GM12874 (cell line): Measurements from ENCODE around the gene FLRT1.

ENCODE experiments used
- CTCF ChIP-seq: IDR thresholded peaks from 2 replicates; pipeline ENCODE4 v1.5.1; 2011; ENCODE audit warnings: low read depth, mild to moderate bottlenecking, control low read depth, low read length, moderate library complexity; ENCODE audit not compliant: insufficient read depth

Gene FLRT1

GRCh38 chr11:64060861-64061444, 25.2 kb downstream of the FLRT1 start:
- TF ChIP-seq CTCF: no peak

- no peak for TF ChIP-seq CTCF
Measured at GRCh38 chr11:64062185-64063039, 26.7 kb downstream of the FLRT1 start.

DNA sequence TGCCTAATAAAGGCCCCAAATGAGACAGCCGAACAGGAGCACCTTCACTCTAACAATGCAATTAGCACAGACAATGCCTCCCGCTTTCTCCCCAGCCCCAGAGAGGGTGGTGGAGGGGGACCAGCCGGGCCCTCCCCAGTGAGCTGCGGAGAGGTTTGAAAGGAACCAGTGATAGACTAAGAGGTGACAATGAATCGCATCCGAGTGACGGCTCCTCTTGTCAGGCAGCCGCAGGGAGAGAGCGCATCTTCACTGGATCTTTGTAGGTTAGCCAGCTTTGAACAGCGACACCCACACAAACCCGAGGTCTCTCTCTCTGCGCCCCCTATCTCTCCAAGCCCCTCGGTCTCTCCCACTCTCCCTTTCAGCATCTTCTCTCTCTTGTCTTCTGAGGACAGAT, 28.0 kb downstream of the FLRT1 start:
- TF ChIP-seq CTCF: no peak

- TF ChIP-seq CTCF: no peak
Measured at GRCh38 chr11:64064374-64065140, 28.8 kb downstream of the FLRT1 start.

DNA sequence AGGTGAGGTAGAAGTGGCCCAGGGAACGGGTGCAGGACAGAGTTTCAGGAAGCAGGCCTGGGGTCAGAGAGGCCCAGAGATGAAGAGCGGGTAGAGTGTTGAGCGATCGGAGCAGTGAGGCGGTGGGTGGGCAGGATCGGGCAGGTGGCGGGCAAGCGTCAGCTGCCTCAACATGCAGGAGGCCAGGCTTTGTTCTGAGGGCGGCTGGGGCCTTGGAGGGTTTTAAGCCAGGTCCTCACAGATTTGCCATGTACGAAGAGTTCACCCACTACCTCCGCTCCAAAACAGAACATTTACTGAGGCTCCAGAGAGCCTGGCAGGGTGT, 29.4 kb downstream of the FLRT1 start:
- TF ChIP-seq CTCF: no peak

- TF ChIP-seq CTCF: no peak
Measured at GRCh38 chr11:64065712-64066111, 30.0 kb downstream of the FLRT1 start.

GRCh38 chr11:64067230-64067993, 31.7 kb downstream of the FLRT1 start:
- no peak for TF ChIP-seq CTCF
